Right ventricle myocardium inferior (tissue), 1 donor: ENCODE measurements around the gene COLEC11. TPM values are rescaled to one million over a fixed set of nuclear protein-coding genes. Genes with fewer than 3 reads are reported as not detected.

Experiments used
- ATAC-seq: fragments of 200-7000 bp; cut with Tn5 transposase; one replicate; pipeline ENCODE4 v1.9.1; 2020; ENCODE audit warnings: mild to moderate bottlenecking, moderate library complexity
- DNase-seq: peaks from one replicate; pipeline ENCODE4 v3.0.0; 2021; ENCODE audit errors: missing footprints
- intact Hi-C: fragments of 100-400 bp; cut with DNase I; formaldehyde crosslinking; loops from one replicate; pipeline ENCODE4 v1.11.0; 2022
- total RNA-seq: library from RNA; stranded (reverse); fragmentation: NEBNext Ultra II Directional; extraction: Animal tissue kit (Norgen Biotek cat#: 25700); gene quantifications from one replicate; pipeline ENCODE4 v1.2.1, GENCODE V29; 2021
- donor health status: DM: no; HTN: yes; CAD: no; lungs with severe emphysema.

COLEC11 gene
- total RNA-seq, 1 donor from 2014 or later: 1.9 TPM

GRCh38 chr2:3674066-3674845, 79.3 kb downstream of the COLEC11 start:
- ATAC-seq (no peak), DNase-seq (no peak)
- intact Hi-C loops: no loop called here

- intact Hi-C loops: no loop called here
- ATAC-seq: no peak
- DNase-seq: no peak
Measured at GRCh38 chr2:3675687-3676086, 80.8 kb downstream of the COLEC11 start.

GRCh38 chr2:3677436-3677835, 82.5 kb downstream of the COLEC11 start:
- intact Hi-C loops: no loop called here
- peak; percentile 33 for DNase-seq
- no peak for ATAC-seq

- ATAC-seq: no peak
- DNase-seq: no peak
- intact Hi-C loops: no loop called here
Measured at GRCh38 chr2:3678212-3678611, 83.3 kb downstream of the COLEC11 start.

- ATAC-seq (no peak), DNase-seq (no peak)
- intact Hi-C loops: no loop called here
Measured at GRCh38 chr2:3679180-3679579, 84.3 kb downstream of the COLEC11 start.

GRCh38 chr2:3679616-3680393, 84.9 kb downstream of the COLEC11 start:
- ATAC-seq: no peak
- intact Hi-C loops: no loop called here
- no peak for DNase-seq

GRCh38 chr2:3680548-3681345, 85.8 kb downstream of the COLEC11 start:
- DNase-seq (no peak), ATAC-seq (no peak)
- intact Hi-C loops: no loop called here

- intact Hi-C loops: no loop called here
- DNase-seq (no peak), ATAC-seq (no peak)
Measured at GRCh38 chr2:3681625-3682024, 86.7 kb downstream of the COLEC11 start.

GRCh38 chr2:3682811-3683210, 87.9 kb downstream of the COLEC11 start:
- DNase-seq (no peak), ATAC-seq (no peak)
- intact Hi-C loops: no loop called here

GRCh38 chr2:3683748-3684454, 89.0 kb downstream of the COLEC11 start:
- intact Hi-C loops: no loop called here
- no peak for ATAC-seq
- no peak for DNase-seq

- DNase-seq: no peak
- no peak for ATAC-seq
- intact Hi-C loops: no loop called here
Measured at GRCh38 chr2:3689998-3690748, 95.3 kb downstream of the COLEC11 start.

GRCh38 chr2:3692375-3692774, 97.5 kb downstream of the COLEC11 start:
- intact Hi-C loops: no loop called here
- no peak for DNase-seq
- ATAC-seq: no peak

Other genes with a start within 250 kb of the COLEC11 start
- 10.2 TPM for gene EIPR1, start 217.3 kb upstream of the COLEC11 start, total RNA-seq
- 110 TPM for gene TRAPPC12, start 215.4 kb upstream of the COLEC11 start, total RNA-seq
- 160 TPM for gene ADI1, start 75.6 kb upstream of the COLEC11 start, total RNA-seq
- gene RNASEH1, start 36.8 kb upstream of the COLEC11 start, total RNA-seq: 20.9 TPM
- 657 TPM for gene RPS7, start 19.9 kb upstream of the COLEC11 start, total RNA-seq
- gene ALLC, start 63.1 kb downstream of the COLEC11 start, total RNA-seq: not detected
- gene DCDC2C, start 108.5 kb downstream of the COLEC11 start, total RNA-seq: not detected